Measurements from ENCODE around the gene CALHM5. TPM values are rescaled to one million over a fixed set of nuclear protein-coding genes. Genes with fewer than 3 reads are reported as not detected.

The CALHM5 gene
- total RNA-seq, 2 experiments from 2014 or later: not detected

DNA sequence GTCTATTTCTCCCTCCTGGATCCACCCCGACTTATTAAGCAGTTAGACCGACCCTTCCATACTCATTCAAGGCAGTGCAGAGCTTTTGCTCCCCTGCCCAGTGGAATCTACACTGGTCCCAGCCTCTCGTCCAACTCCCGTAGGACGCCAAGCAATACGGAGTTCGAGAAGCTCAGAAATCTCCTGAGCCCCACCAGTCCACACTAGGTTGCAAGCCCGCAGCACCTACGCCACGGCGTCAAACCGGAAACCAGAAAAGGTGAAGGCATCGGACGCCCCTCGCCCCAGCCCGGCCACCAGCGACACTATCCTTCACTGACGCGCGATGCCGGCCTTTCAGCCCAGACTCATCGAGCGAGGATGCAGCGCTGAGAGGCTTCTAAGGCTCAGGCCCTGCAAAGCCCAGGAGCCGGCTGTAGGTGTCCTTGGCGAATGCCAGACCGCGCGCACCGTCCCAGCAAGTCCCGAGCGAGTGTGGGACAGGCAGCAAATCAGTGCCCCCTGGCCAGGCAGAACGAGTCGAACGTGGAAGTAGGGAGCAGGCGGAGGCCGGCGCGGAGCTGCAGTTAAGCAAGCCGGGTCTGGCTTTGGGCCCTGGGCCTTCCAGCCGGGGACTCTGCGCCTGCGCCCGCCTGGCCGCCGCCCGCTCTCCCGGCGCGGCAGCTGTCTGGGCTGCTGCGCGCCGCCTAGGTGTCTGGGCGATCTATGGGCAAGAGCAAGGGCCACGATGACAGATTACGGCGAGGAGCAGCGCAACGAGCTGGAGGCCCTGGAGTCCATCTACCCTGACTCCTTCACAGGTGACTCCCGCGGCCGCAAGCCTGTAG is 59.6 kb downstream of the CALHM5 start, which contains the start of gene RWDD1:
Gene RWDD1 (plus strand): TSS at position 649 of the 827 bp plus-strand sequence. CDS start 79 bp downstream, at position 728.
- CTCF ChIA-PET: interaction anchor here (1.5 to 3.4 kb wide), 4 partner anchors 8 to 46 kb away, joined by 3 to 17 read pairs (median 5); partner anchors contain the start of gene RSPH4A
- POLR2A ChIA-PET: interaction anchor here (1.0 to 1.6 kb wide), 6 partner anchors 97 to 317 kb away, joined by 3 to 7 read pairs (median 3); partner anchors contain the start of genes KPNA5, TSPYL1, TSPYL4 and ZUP1

DNA sequence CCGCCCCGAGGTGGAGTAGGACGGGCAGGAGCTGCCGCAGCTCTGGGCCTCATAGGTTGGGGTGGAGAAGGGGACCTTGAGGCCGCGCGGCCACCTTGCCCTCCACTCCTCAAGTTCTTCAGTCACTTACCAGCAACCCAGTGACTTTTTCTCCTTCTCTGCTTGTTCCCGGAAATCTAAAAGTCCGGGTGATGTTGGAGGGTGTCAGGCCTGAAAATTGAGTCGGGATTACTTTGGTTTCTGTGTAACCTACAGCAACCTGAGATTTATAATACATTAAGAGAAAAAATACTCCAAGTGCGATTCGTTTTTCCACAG is 60.2 kb downstream of the CALHM5 start:
- CTCF ChIA-PET: interaction anchor here (1.5 to 3.4 kb wide), 4 partner anchors 9 to 45 kb away, joined by 3 to 17 read pairs (median 5); partner anchors contain the start of gene RSPH4A
- POLR2A ChIA-PET: interaction anchor here (1.0 to 1.6 kb wide), 4 partner anchors 97 to 318 kb away, joined by 3 to 7 read pairs (median 4); partner anchors contain the start of genes KPNA5, TSPYL4 and ZUP1

DNA sequence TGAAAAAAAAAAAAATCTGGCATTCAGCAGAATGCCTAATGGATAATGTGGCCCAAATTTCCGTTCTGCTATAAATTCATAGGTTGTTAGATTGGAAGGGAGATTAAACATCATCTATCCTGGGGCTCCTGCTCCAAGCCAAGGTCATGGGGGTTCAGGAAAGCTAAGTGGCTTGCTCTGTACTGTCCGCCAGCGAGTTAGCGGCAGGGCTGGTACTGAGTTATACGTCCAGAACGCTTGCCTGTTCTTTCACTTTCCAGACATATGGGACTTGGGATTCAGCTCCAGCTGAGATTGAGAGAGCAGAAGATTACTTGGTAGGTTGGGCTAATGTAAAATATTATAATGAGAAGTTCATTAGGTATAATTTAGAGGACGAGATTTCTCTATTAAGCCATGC is 60.7 kb downstream of the CALHM5 start:
- CTCF ChIA-PET: interaction anchor here (1.7 to 3.4 kb wide), 3 partner anchors 9 to 45 kb away, joined by 5 to 17 read pairs (median 5); partner anchors contain the start of gene RSPH4A
- POLR2A ChIA-PET: interaction anchor here (0.7 to 1.6 kb wide), 3 partner anchors 11 to 318 kb away, joined by 3 to 4 read pairs (median 3); partner anchors contain the start of gene TSPYL4

Other genes with a start within 250 kb of the CALHM5 start
- gene TSPYL1, start 231.7 kb upstream of the CALHM5 start, total RNA-seq: 10 to 100 TPM; 47.7 to 48.5 TPM
- gene DSE, start 140.7 kb upstream of the CALHM5 start, total RNA-seq: 1 to 10 TPM; 6.7 to 7.8 TPM
- 1 to 10 TPM; 5.0 to 5.3 TPM for gene CALHM6, start 50.3 kb upstream of the CALHM5 start, total RNA-seq
- gene TRAPPC3L, start 34.0 kb downstream of the CALHM5 start, total RNA-seq: not detected
- gene CALHM4, start 42.1 kb downstream of the CALHM5 start, total RNA-seq: not detected
- 10 to 100 TPM; 51.0 to 52.4 TPM for gene RWDD1, start 59.9 kb downstream of the CALHM5 start, total RNA-seq
- under 1 TPM in 1 of 2 experiments, not detected in 1; 0.08 TPM for gene RSPH4A, start 104.8 kb downstream of the CALHM5 start, total RNA-seq
- 10 to 100 TPM; 15.7 to 19.3 TPM for gene ZUP1, start 157.1 kb downstream of the CALHM5 start, total RNA-seq
- 10 to 100 TPM in 1 of 2 experiments, 1 to 10 TPM in 1; 6.9 to 11.0 TPM for gene KPNA5, start 169.6 kb downstream of the CALHM5 start, total RNA-seq